HG02642 (cell line): ENCODE results near the gene SPAG8.
A peak's percentile ranks its signal among the peaks of the same experiment; 100 is the strongest.

Source experiments
- ATAC-seq: cut with Tn5 transposase; IDR thresholded peaks from one replicate; pipeline ENCODE4 v1.9.1; 2021; ENCODE audit warnings: mild to moderate bottlenecking; ENCODE audit not compliant: unreplicated experiment, poor library complexity

Gene SPAG8

DNA sequence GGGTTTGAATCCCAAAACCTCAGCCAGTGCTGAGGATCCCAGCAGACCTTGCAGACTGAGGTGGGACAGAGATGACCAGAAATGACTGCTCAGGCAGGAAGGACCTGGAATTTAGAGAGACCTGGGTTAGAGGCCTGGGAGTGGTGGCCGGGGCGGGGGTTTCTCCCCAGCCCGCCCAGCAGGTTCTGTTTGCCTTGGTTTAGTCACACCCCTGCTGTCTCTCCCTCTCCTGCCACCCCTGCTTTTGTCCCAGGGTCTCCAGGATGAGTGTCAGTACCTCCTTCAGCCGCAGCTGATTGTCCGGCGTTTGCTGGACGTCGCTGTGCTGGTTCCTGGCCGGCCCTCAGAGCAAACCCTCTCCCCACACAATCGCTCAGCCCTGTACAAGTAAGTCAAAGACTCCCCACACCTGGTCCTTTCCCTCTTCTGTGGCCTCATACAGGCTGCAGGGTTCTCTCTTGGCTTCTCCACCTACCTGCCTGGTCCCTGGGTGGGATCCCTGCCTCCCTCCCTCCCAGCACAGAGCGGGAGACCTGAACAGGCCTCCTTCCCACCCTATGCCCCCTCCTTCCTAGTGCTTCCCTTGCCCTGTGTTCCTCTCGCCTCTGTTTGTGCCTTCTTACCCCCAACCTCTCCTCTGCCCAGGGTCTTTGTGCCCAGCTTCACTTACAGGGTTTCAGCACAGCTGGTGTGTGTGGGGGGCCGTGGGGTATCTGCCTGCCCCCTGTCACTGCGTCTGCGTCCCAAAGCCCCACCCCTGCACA, 29.0 kb upstream of the SPAG8 start:
- no peak for ATAC-seq

DNA sequence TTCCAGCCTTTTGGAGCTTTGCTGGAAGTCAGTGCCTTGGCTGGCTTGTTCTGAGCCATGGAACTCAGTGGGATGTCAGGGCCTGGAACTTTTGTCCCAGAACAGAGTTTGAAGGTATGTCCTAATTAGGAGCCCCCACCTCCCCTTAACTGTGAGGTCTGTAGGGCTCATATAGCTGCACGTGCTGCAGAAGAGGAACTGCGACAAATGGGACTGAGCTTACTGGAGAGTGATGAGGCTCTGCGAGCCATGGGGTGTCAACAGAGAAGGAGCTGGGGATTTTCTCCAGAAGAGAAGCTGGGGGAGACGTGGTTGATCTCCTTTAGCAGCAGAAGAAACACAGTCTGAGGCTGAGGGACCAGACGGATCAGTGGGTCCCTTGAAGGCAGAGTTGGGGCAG, 27.9 kb upstream of the SPAG8 start:
- ATAC-seq, result no peak

- no peak for ATAC-seq
Measured at GRCh38 chr9:35836595-35836994, 24.5 kb upstream of the SPAG8 start.

DNA sequence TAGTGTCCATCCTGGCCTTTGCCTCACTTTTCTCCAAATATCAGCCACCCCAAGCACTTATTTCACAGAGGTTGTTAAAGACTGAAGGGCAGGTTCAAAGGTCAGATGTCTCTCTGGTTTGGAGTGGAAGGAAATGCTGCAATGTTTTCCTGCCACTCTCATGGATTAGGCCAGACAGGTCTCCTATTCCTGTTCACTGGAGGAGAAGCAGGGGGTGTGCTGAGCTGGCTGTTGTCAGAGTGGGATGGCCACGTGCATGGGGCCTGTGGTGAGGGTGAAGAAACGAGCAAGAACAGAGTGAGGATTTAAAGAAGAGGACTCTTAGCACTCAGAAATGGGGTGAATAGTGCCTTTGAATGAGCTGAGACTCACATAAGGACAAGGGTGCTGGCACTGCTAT, 23.7 kb upstream of the SPAG8 start:
- no peak for ATAC-seq

- ATAC-seq, result no peak
Measured at GRCh38 chr9:35835216-35835632, 23.2 kb upstream of the SPAG8 start.

GRCh38 chr9:35834260-35835215, 22.5 kb upstream of the SPAG8 start:
- ATAC-seq, result no peak

- ATAC-seq, result no peak
Measured at GRCh38 chr9:35832814-35833213, 20.8 kb upstream of the SPAG8 start.

GRCh38 chr9:35831040-35831439, 19.0 kb upstream of the SPAG8 start:
- no peak for ATAC-seq

- no peak for ATAC-seq
Measured at GRCh38 chr9:35829764-35830096, 17.7 kb upstream of the SPAG8 start.

DNA sequence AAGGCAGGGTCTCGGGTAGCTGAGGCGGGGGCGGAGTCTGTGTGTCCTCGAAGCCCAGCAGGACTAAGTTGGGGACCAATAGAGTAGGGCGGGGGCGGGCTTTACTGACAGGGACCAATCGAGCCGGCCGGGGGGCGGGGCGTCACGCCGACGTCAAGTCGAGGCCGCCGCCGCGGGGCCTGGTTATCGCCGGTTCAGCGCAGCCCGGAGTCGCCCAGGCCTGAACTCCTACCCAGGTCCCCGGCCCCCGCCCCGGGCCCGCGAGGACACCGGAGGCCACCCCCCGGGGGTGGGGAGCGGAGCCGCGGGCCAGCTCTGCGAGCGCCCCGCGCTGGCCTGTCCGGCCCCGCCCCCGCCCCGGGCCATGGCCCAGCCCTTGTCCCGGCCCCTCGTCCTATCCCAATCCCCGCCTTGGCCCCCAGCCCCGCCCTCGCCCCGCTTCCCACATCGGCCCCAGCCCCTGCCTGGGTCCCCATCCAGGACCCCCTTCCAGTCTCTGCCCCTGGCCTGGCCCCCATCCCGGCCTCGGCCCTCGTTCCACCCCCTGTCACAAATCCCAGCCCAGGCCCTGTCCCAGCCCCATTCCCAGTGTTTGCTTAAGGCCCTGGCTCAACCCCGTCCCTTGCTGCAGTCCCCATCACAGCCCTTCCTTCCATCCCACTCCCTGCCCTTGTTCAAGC, 17.2 kb upstream of the SPAG8 start, which contains the start of gene TMEM8B:
TMEM8B (plus strand) TSS at position 145 of the 680 bp plus-strand sequence; CDS start at position 365, 220 bp downstream.
- peak; percentile 83 for ATAC-seq

GRCh38 chr9:35828716-35829083, 16.6 kb upstream of the SPAG8 start, which contains the start of gene FAM221B:
FAM221B (minus strand) TSS chr9:35828732; CDS start chr9:35826161, 2,571 bp downstream.
- no peak for ATAC-seq

- ATAC-seq, result no peak
Measured at GRCh38 chr9:35827486-35827885, 15.4 kb upstream of the SPAG8 start.

DNA sequence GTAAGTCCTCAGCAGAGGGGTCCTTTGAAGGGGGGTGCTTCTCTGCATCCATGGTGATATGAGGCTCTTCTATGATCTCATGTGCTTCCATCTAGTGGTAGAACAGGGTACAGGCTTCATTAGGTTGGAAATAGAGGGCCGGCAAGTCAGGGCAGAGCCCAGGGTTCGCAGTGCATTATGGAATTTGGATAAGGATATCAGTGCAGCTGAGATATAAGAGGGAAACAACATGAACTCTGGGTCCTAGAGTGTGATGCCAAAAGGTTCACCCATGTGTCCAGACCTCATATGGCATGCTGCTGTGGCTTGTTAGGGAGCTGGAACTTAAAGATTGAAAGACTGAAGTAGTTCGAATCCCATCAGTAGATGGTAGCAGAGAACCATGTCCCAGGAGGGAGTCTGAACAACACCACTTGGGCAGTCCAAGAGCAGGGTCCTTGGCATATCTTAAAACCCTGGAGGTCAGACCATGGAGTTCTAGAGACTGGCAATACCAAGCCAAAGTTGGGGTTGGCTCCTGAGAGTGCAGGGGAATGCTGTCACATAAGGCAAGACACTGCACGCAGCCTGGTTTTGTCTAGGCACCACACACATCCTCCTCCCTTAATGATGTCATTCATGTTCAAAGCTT, 14.1 kb upstream of the SPAG8 start:
- peak; percentile 38 for ATAC-seq

- ATAC-seq, result no peak
Measured at GRCh38 chr9:35822926-35823325, 10.9 kb upstream of the SPAG8 start.

- no peak for ATAC-seq
Measured at GRCh38 chr9:35820076-35820475, 8.0 kb upstream of the SPAG8 start.

DNA sequence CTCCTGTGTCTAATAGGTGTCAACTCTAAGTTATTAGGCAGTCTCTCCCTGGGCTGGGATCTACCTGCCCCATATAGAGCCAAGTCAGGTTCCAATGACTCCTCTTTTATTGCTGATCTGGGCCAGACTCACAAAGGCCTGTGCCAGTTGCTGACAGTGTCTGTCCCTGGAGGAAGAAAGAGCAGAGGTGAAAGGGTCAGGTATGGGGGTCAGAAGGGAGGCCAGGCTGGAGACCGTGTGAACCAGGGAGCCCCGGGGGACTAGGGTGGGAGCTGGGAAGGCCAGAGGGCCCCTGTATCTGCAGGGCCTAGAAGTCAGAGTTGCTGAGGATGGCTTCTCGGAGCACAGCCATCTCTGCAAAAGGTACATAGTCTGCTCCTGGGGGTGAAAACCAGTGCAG, 6.3 kb upstream of the SPAG8 start:
- ATAC-seq, result no peak

GRCh38 chr9:35816708-35817107, 4.6 kb upstream of the SPAG8 start:
- ATAC-seq, result no peak

DNA sequence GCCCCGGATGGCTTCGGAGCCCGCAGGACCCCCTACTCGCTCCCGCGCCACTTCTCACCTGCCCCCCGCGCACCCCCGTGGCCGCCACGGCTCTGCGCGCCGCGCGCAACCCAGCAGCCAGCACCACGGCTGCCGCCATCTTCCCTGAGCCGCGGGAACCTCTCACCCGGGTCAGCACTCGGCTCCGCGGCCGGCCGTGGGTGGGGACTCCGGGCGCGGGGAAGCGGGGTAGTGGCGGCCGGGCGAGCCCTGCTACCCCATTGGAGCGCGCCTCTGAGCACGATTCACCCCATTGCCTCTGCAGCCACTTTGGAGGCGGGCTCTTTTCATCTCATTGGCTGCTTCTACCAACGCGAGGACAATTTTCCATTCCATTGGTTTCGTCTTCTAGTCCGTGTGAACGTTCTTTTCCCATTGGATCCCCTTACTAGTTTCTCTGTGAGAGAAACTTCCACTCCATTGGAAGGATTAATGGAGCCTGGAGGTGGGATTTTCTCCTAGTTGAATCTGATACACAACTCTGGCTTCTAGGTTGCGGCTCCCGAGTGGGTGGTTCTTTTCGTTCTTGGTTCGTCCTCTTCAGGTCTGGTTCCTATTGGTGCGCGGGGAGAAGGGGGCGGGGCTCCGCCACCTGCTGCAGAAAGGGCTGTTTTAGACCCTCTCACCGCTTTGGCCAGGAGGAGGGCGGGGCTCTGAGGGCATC, 2.9 kb upstream of the SPAG8 start, which contains the start of gene HINT2:
HINT2 (minus strand) TSS at position 202 of the 703 bp plus-strand sequence; CDS start at position 139, 63 bp downstream.
- peak; percentile 79 for ATAC-seq

- ATAC-seq, result peak; percentile 28
Measured at GRCh38 chr9:35814106-35814840, 2.2 kb upstream of the SPAG8 start.
